HepG2 (cell line): ENCODE data around the gene ZNF212. TPM values are rescaled to one million over a fixed set of nuclear protein-coding genes. Genes with fewer than 3 reads are reported as not detected.
A peak's percentile ranks its signal among the peaks of the same experiment; 100 is the strongest.

Experiments used
- ATAC-seq: fragments of 200-7000 bp; cut with Tn5 transposase; 3 replicates; pipeline ENCODE4 v1.9.1; 2020; ENCODE audit warnings: mild to moderate bottlenecking, moderate library complexity
- BruUV-seq: library from RNA; stranded (reverse); fragments of 400-500 nt; replicated peaks from 2 replicates; lab custom pipeline; 2021; lab: Mats Ljungman, UMichigan
- CTCF ChIA-PET: fragments of 300-600 bp; formaldehyde crosslinking; extraction: SDS; loops from one replicate; lab custom pipeline; 2021; ENCODE audit warnings: low total read pairs, inconsistent platforms, low intra/inter-chr PET ratio; lab: Yijun Ruan, JAX
- POLR2A ChIA-PET: fragments of 350-600 bp; sonication (Branson Sonifier 250); formaldehyde crosslinking; loops from one replicate; lab custom pipeline; 2020; ENCODE audit warnings: antibody characterized with exemption, inconsistent platforms; lab: Yijun Ruan, JAX
- DNase-seq: peaks from one replicate; pipeline ENCODE4 v3.0.0-alpha.2; 2015; ENCODE audit warnings: low spot score
- FAIRE-seq: peaks from 3 replicates; lab custom pipeline; 2011; peaks lifted over from hg19 to GRCh38; lab: Jason Lieb, UNC
- H2AFZ ChIP-seq: one replicate; pipeline ENCODE4 v1.6.1; 2011; ENCODE audit warnings: low read length, inconsistent platforms
- H3K27ac ChIP-seq: fragments of 300-600 bp; 3 replicates; pipeline ENCODE4 v1.8.0; 2011; ENCODE audit warnings: mixed run types, mild to moderate bottlenecking, mixed read lengths, low read length, inconsistent platforms; ENCODE audit not compliant: insufficient read depth; ENCODE audit errors: extremely low read length
- H3K27me3 ChIP-seq, 2 experiments: fragments of 200-600 bp in 1 of 2; 2 replicates in 1 of 2; 3 replicates in 1 of 2; pipeline versions ENCODE4 v1.6.0 to v1.8.0; 2011; ENCODE audit warnings: low read length in 2 of 2, mild to moderate bottlenecking in 2 of 2, moderate library complexity in 2 of 2, inconsistent platforms in 1 of 2; ENCODE audit not compliant: insufficient read depth in 2 of 2, control insufficient read depth in 1 of 2
- H3K36me3 ChIP-seq, 2 experiments: fragments of 200-600 bp in 1 of 2; replicated peaks in 1 of 2; 2 replicates in 1 of 2; 3 replicates in 1 of 2; pipeline versions ENCODE4 v1.5.1 to v1.8.0; 2011; ENCODE audit warnings: low read length in 2 of 2, inconsistent platforms in 1 of 2; ENCODE audit not compliant: insufficient read depth in 2 of 2, control insufficient read depth in 1 of 2
- H3K4me1 ChIP-seq: 2 replicates; pipeline ENCODE4 v1.5.1; 2012; ENCODE audit warnings: low read length, inconsistent platforms; ENCODE audit not compliant: insufficient read depth
- H3K4me2 ChIP-seq: 2 replicates; pipeline ENCODE4 v1.6.0; 2011; ENCODE audit warnings: low read depth, low read length, inconsistent platforms
- H3K4me3 ChIP-seq, 3 experiments: fragments of 200-600 bp in 1 of 3; sonication (generic), shearing (Covaris generic) in 1 of 3; replicated peaks in 1 of 3; 2 replicates each; pipeline ENCODE4 v1.5.1; 2011 to 2016; ENCODE audit warnings: low read length in 3 of 3, inconsistent platforms in 2 of 3, low read depth in 2 of 3, mild to moderate bottlenecking in 2 of 3, control low read depth in 1 of 3, mixed read lengths in 1 of 3; ENCODE audit not compliant: insufficient read depth in 1 of 3
- H3K79me2 ChIP-seq: one replicate; pipeline ENCODE4 v1.6.1; 2011; ENCODE audit warnings: low read length, inconsistent platforms; ENCODE audit not compliant: insufficient read depth
- H3K9ac ChIP-seq: 2 replicates; pipeline ENCODE4 v1.6.0; 2011; ENCODE audit warnings: mild to moderate bottlenecking, low read depth, low read length, inconsistent platforms; ENCODE audit not compliant: insufficient read depth
- H3K9me3 ChIP-seq: 2 replicates; pipeline ENCODE4 v1.5.1; 2012; ENCODE audit warnings: mild to moderate bottlenecking, low read length
- H4K20me1 ChIP-seq: 2 replicates; pipeline ENCODE4 v1.6.0; 2011; ENCODE audit warnings: inconsistent platforms, mild to moderate bottlenecking, low read length, moderate library complexity; ENCODE audit not compliant: insufficient read depth
- CEBPB ChIP-seq: IDR thresholded peaks from 2 replicates; pipeline ENCODE4 v1.6.1; 2011; ENCODE audit warnings: low read depth, low read length, improper control_type of control experiment, borderline replicate concordance
- CEBPG ChIP-seq: IDR thresholded peaks from 2 replicates; pipeline ENCODE4 v1.6.1; 2016
- E2F5 ChIP-seq: sonication (generic); formaldehyde crosslinking; conservative IDR thresholded peaks from 2 replicates; pipeline ENCODE4 v1.4.0; 2020; ENCODE audit warnings: missing genetic modification reagents
- EP300 ChIP-seq, 3 experiments: sonication (generic) in 1 of 3; formaldehyde crosslinking in 1 of 3; IDR thresholded peaks; 2 replicates each; pipeline versions ENCODE4 v1.5.1 to v1.6.1; 2011 to 2020; ENCODE audit warnings: low read depth in 2 of 3, low read length in 2 of 3, borderline replicate concordance in 1 of 3, improper control_type of control experiment in 1 of 3, mild to moderate bottlenecking in 1 of 3, missing genetic modification reagents in 1 of 3, moderate library complexity in 1 of 3
- FOXC1 ChIP-seq: sonication (generic); formaldehyde crosslinking; IDR thresholded peaks from 2 replicates; pipeline ENCODE4 v1.8.0; 2022; ENCODE audit warnings: mild to moderate bottlenecking, missing genetic modification reagents, borderline replicate concordance
- GABPB1 ChIP-seq: IDR thresholded peaks from 2 replicates; pipeline ENCODE4 v1.6.1; 2016; ENCODE audit warnings: mild to moderate bottlenecking, missing genetic modification reagents, moderate library complexity, missing compliant biosample characterization
- HNF4A ChIP-seq: sonication (generic); formaldehyde crosslinking; IDR thresholded peaks from 2 replicates; pipeline ENCODE4 v1.4.0; 2020; ENCODE audit warnings: missing genetic modification reagents
- HNF4G ChIP-seq, 2 experiments: sonication (generic) in 1 of 2; formaldehyde crosslinking in 1 of 2; IDR thresholded peaks; 2 replicates each; pipeline versions ENCODE4 v1.4.0 to v1.6.1; 2011 to 2020; ENCODE audit warnings: borderline replicate concordance in 2 of 2, low read depth in 2 of 2, mild to moderate bottlenecking in 2 of 2, low read length in 1 of 2, missing genetic modification reagents in 1 of 2, moderate library complexity in 1 of 2
- NFKB2 ChIP-seq: sonication (generic); formaldehyde crosslinking; IDR thresholded peaks from 2 replicates; pipeline ENCODE4 v1.4.0; 2020; ENCODE audit warnings: missing genetic modification reagents, borderline replicate concordance
- NR2C2 ChIP-seq: sonication (generic); formaldehyde crosslinking; IDR thresholded peaks from 2 replicates; pipeline ENCODE4 v1.4.0; 2020; ENCODE audit warnings: missing genetic modification reagents, mild to moderate bottlenecking, moderate library complexity, borderline replicate concordance
- NR2F1 ChIP-seq, 2 experiments: fragments of 450-650 bp in 1 of 2; formaldehyde crosslinking in 1 of 2; IDR thresholded peaks; 2 replicates each; pipeline versions ENCODE4 v1.5.0 to v1.6.1; 2016 to 2020; ENCODE audit warnings: mild to moderate bottlenecking in 1 of 2, missing compliant biosample characterization in 1 of 2, missing genetic modification reagents in 1 of 2, moderate library complexity in 1 of 2
- NR2F6 ChIP-seq, 2 experiments: IDR thresholded peaks; 2 replicates each; pipeline ENCODE4 v1.6.1; 2016; ENCODE audit warnings: antibody characterized with exemption in 1 of 2, mild to moderate bottlenecking in 1 of 2
- POLR2A ChIP-seq, 2 experiments: IDR thresholded peaks; 2 replicates each; pipeline ENCODE4 v1.6.1; 2011; ENCODE audit warnings: low read depth in 2 of 2, low read length in 2 of 2, mild to moderate bottlenecking in 1 of 2, moderate library complexity in 1 of 2; ENCODE audit not compliant: insufficient read depth in 1 of 2
- POLR2G ChIP-seq: fragments of 200-400 bp; formaldehyde crosslinking; IDR thresholded peaks from 2 replicates; pipeline ENCODE4 v1.6.1; 2018; ENCODE audit warnings: mild to moderate bottlenecking, low read depth, low read length, moderate library complexity
- RBM22 ChIP-seq: fragments of 200-400 bp; formaldehyde crosslinking; optimal IDR thresholded peaks from 2 replicates; pipeline ENCODE3; 2017; ENCODE audit warnings: mild to moderate bottlenecking, low read length, moderate library complexity
- TCF12 ChIP-seq, 2 experiments: fragments of 450-650 bp in 1 of 2; sonication (generic) in 1 of 2; formaldehyde crosslinking in 1 of 2; IDR thresholded peaks; 2 replicates each; pipeline versions ENCODE4 v1.6.1 to v1.8.0; 2017 to 2022; ENCODE audit warnings: antibody characterized with exemption in 1 of 2, mild to moderate bottlenecking in 1 of 2, missing genetic modification reagents in 1 of 2, moderate library complexity in 1 of 2
- ZC3H13 ChIP-seq: sonication (generic); formaldehyde crosslinking; IDR thresholded peaks from 2 replicates; pipeline ENCODE4 v1.8.1; 2023; ENCODE audit warnings: mild to moderate bottlenecking, missing genetic modification reagents, moderate library complexity
- ZNF597 ChIP-seq: sonication (generic); formaldehyde crosslinking; IDR thresholded peaks from 2 replicates; pipeline ENCODE4 v1.5.0; 2020; ENCODE audit warnings: missing genetic modification reagents
- ZNF770 ChIP-seq: sonication (generic); formaldehyde crosslinking; IDR thresholded peaks from 2 replicates; pipeline ENCODE4 v1.5.0; 2020; ENCODE audit warnings: mild to moderate bottlenecking, missing genetic modification reagents
- WGBS: methylation state at CpG from one replicate; pipeline ENCODE4 v1.1.6; 2017; ENCODE audit warnings: low lambda C conversion rate; 5-methylcytosine and 5-hydroxymethylcytosine counted together
- in situ Hi-C: cut with HindIII; loops from 2 replicates; pipeline ENCODE4 v1.10.0; 2017; ENCODE audit warnings: low pct_unique_long_range_greater_than_20kb; ENCODE audit not compliant: extremely low pct_ligation_motif_present
- intact Hi-C: fragments of 100-400 bp; cut with micrococcal nuclease; formaldehyde crosslinking; loops from one replicate; pipeline ENCODE4 v1.10.0; 2022; ENCODE audit not compliant: unreplicated experiment
- polyA plus RNA-seq, 8 experiments: library from polyadenylated mRNA; depleted of rRNA in 3 of 8; stranded (reverse) in 7 of 8; unstranded in 1 of 8; fragments of >200 nt; fragmentation: Illumina TruSeq in 4 of 8; extraction: Trizol in 4 of 8; gene quantifications; 2 replicates each; pipeline versions ENCODE4 v1.2.1 to v1.2.3, GENCODE V29; 2011 to 2016; ENCODE audit warnings: low read depth in 4 of 8, missing spikeins in 1 of 8, mixed read lengths in 1 of 8; ENCODE audit not compliant: insufficient read depth in 1 of 8
- total RNA-seq, 5 experiments: library from RNA; depleted of rRNA; stranded (reverse); fragments of >200 nt; fragmentation: Illumina TruSeq; extraction: Trizol; gene quantifications; 2 replicates each; pipeline ENCODE4 v1.2.3, GENCODE V29; 2016; ENCODE audit warnings: low read depth in 1 of 5

The ZNF212 gene
- total and polyA plus RNA-seq, 2 of the 13 experiments (the other 11 are each of a cell fraction or from before 2014, with no cell fraction given): 2.6 to 3.8 TPM

GRCh38 chr7:149226840-149227494 is 12.5 kb upstream of the ZNF212 start:
- TF ChIP-seq RBM22 (peak; percentile 83), TCF12 (IDR thresholded peaks at IDR 0.05) (no peak), TCF12 (CRISPR knock-in tag; IDR thresholded peaks at IDR 0.05) (no peak), ZC3H13 (CRISPR knock-in tag) (peak; percentile 75; the same call in 1 of the 2 replicates), E2F5 (CRISPR knock-in tag) (no peak), NR2C2 (CRISPR knock-in tag) (peak; percentile 74), POLR2A (IDR thresholded peaks at IDR 0.05; ENCODE audit: insufficient read depth in 1 of 2, low read depth in 2 of 2, low read length in 2 of 2) (peak in 1 of 2 experiments; percentile 30; a peak in 1 of 4 replicates), HNF4A (peak; percentile 42; the same call in 1 of the 2 replicates), ZNF597 (CRISPR knock-in tag) (no peak), GABPB1 (no peak), HNF4G (IDR thresholded peaks at IDR 0.05; ENCODE audit: borderline replicate concordance, low read depth, low read length) (peak; percentile 35; the same call in 1 of the 2 replicates), HNF4G (CRISPR knock-in tag; IDR thresholded peaks at IDR 0.05; ENCODE audit: borderline replicate concordance, low read depth) (no peak), CEBPG (peak; percentile 75), POLR2G (peak; percentile 68), CEBPB (peak; percentile 82), NR2F1 (CRISPR knock-in tag; IDR thresholded peaks at IDR 0.05) (peak; percentile 21 to 34; a peak in 1 of 4 replicates), NR2F6 (IDR thresholded peaks at IDR 0.05) (peak; percentile 65), NR2F6 (CRISPR knock-in tag; IDR thresholded peaks at IDR 0.05) (peak; percentile 77), FOXC1 (no peak), ZNF770 (CRISPR knock-in tag) (peak; percentile 79), NFKB2 (0 out of 2 replicates have a peak, but pooled peaks have one; percentile 43), EP300 (IDR thresholded peaks at IDR 0.05; ENCODE audit: low read depth in 2 of 2, low read length in 2 of 2) (peak in 1 of 2 experiments; percentile 12; a peak in 1 of 4 replicates), EP300 (CRISPR knock-in tag; IDR thresholded peaks at IDR 0.05; ENCODE audit: borderline replicate concordance) (no peak)
- intact Hi-C loops (no loop called here), in situ Hi-C loops (no loop called here)
- CTCF ChIA-PET: no interaction called here
- POLR2A ChIA-PET: no interaction called here
- H3K9ac ChIP-seq: no peak overlapping the region
- BruUV-seq: no TSS peak
- H4K20me1 ChIP-seq: no peaks in the 10 kb centered on the region
- no peak overlapping the region for H3K27ac ChIP-seq
- H3K9me3 ChIP-seq: no peaks in the 10 kb centered on the region
- peaks cover 4 to 23% of the 10 kb centered on the region in 2 experiments; a peak in 4 of 5 replicates for H3K36me3 ChIP-seq
- H3K4me2 ChIP-seq: no peak overlapping the region
- FAIRE-seq: peak; percentile 40
- H2AFZ ChIP-seq: no peak overlapping the region
- peaks cover 9% of the 10 kb centered on the region for H3K4me1 ChIP-seq
- WGBS: 26% methylated on average over 4 of the region's 6 CpGs
- DNase-seq: peak; percentile 26
- peak; percentile 24 for ATAC-seq
- H3K4me3 ChIP-seq: no peak overlapping the region
- no peaks in the 10 kb centered on the region for H3K27me3 ChIP-seq
- no peaks in the 10 kb centered on the region for H3K79me2 ChIP-seq
